ENCODE data around the gene PPFIA2. TPM values are rescaled to one million over a fixed set of nuclear protein-coding genes. Genes with fewer than 3 reads are reported as not detected.

The PPFIA2 gene
- total and polyA plus RNA-seq, 10 of the 15 experiments (the other 5 are each of a cell fraction or from before 2014, with no cell fraction given): 0.06 to 0.39 (median 0.18) TPM; not detected in 6

DNA sequence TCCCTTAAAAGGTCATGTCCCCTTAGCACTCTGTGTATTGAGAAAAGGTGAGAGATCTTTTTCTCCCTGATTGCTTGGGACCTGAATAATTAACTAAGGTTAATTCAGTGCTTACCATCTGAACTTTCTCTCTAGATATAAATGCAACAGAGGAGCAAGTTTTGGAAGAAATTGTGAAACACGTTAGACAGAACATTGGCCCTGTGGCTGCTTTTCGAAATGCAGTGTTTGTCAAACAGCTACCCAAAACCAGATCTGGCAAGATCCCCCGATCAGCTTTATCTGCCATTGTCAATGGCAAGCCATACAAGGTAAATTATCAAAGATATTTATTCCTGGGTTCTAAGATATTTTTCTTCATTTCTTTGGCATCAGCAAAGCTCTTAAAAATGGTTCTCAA is 505.8 kb downstream of the PPFIA2 start:
- POLR2A ChIA-PET: no interaction called here
- Histone ChIP-seq H3K79me2 (ENCODE audit: control insufficient read depth, insufficient read depth, low read length) (no peaks in the 10 kb centered on the region), H3K27me3 (replicated peaks in 1 of 2; ENCODE audit: control insufficient read depth in 2 of 2, insufficient read depth in 2 of 2, low read length in 1 of 2) (no peaks in the 10 kb centered on the region), H3K4me2 (ENCODE audit: control insufficient read depth, insufficient read depth) (no peak overlapping the region), H2AFZ (ENCODE audit: control insufficient read depth, low read depth, low read length) (no peak overlapping the region), H4K20me1 (ENCODE audit: control insufficient read depth, insufficient read depth) (no peaks in the 10 kb centered on the region), H3K36me3 (ENCODE audit: control insufficient read depth in 2 of 2, insufficient read depth in 2 of 2, low read length in 1 of 2) (no peaks in the 10 kb centered on the region), H3K4me3 (no peak overlapping the region), H3K9me3 (replicated peaks; ENCODE audit: control insufficient read depth, insufficient read depth, low read length) (no peaks in the 10 kb centered on the region), H3K9ac (ENCODE audit: control insufficient read depth, insufficient read depth, low read length) (no peak overlapping the region), H3K27ac (ENCODE audit: control insufficient read depth, insufficient read depth) (no peak overlapping the region), H3K4me1 (ENCODE audit: control insufficient read depth, insufficient read depth, low read length) (no peaks in the 10 kb centered on the region)
- no peak for DNase-seq (ENCODE audit: low read depth, low spot score)
- no peak for ATAC-seq
- BruUV-seq (replicated peaks): no TSS peak
- CTCF ChIA-PET: no interaction called here
- 32% methylated on average over 3 of the region's 3 CpGs for WGBS (ENCODE audit: insufficient coverage, insufficient replicate concordance, low lambda C conversion rate, missing lambda C conversion rate)
- intact Hi-C loops (cut with micrococcal nuclease; ENCODE audit: unreplicated experiment) (no loop called here), in situ Hi-C loops (cut with MboI) (no loop called here)
- RAD21 ChIA-PET (ENCODE audit: unreplicated experiment): no interaction called here
- FAIRE-seq: no peak
- no peak for TF ChIP-seq WRNIP1 (IDR thresholded peaks at IDR 0.05; ENCODE audit: borderline replicate concordance, low read depth, low read length)
- TF ChIP-seq IRF4 (IDR thresholded peaks at IDR 0.05; ENCODE audit: low read depth, low read length): no peak
- TF ChIP-seq, protein P1, sequence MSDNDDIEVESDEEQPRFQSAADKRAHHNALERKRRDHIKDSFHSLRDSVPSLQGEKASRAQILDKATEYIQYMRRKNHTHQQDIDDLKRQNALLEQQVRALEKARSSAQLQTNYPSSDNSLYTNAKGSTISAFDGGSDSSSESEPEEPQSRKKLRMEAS (IDR thresholded peaks at IDR 0.05; ENCODE audit: low read depth, low read length): no peak
- SMC1A ChIA-PET (ENCODE audit: uncharacterized antibody, unreplicated experiment): no interaction called here

DNA sequence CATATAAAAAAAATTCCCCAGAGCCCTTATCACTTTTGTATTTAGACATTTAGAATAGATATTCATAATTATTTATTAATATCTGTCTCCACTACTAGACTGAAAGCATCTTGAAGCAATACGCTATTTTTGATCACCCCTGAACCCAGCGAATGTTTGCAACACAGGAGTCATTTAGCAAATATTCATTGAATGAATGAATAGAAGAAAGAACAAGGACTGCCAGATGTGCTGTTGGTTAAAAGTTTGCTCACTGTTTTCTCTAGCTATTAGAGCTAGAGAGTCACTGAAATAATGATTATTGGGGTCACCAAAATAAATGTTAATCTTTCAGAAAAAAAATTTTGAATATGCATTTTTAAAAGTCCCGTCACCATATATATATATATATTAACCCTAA is 506.9 kb downstream of the PPFIA2 start:
- DNase-seq (ENCODE audit: low read depth, low spot score): no peak
- H4K20me1 ChIP-seq (ENCODE audit: control insufficient read depth, insufficient read depth): no peaks in the 10 kb centered on the region
- no TSS peak for BruUV-seq (replicated peaks)
- CTCF ChIA-PET: no interaction called here
- H3K4me3 ChIP-seq: no peak overlapping the region
- ATAC-seq: no peak
- intact Hi-C loops (cut with micrococcal nuclease; ENCODE audit: unreplicated experiment) (no loop called here), in situ Hi-C loops (cut with MboI) (no loop called here)
- H2AFZ ChIP-seq (ENCODE audit: control insufficient read depth, low read depth, low read length): no peak overlapping the region
- no peaks in the 10 kb centered on the region for H3K27me3 ChIP-seq (replicated peaks in 1 of 2; ENCODE audit: control insufficient read depth in 2 of 2, insufficient read depth in 2 of 2, low read length in 1 of 2)
- no peak overlapping the region for H3K4me2 ChIP-seq (ENCODE audit: control insufficient read depth, insufficient read depth)
- H3K9me3 ChIP-seq (replicated peaks; ENCODE audit: control insufficient read depth, insufficient read depth, low read length): no peaks in the 10 kb centered on the region
- H3K4me1 ChIP-seq (ENCODE audit: control insufficient read depth, insufficient read depth, low read length): no peaks in the 10 kb centered on the region
- SMC1A ChIA-PET (ENCODE audit: uncharacterized antibody, unreplicated experiment): no interaction called here
- RAD21 ChIA-PET (ENCODE audit: unreplicated experiment): no interaction called here
- H3K9ac ChIP-seq (ENCODE audit: control insufficient read depth, insufficient read depth, low read length): no peak overlapping the region
- no peak for FAIRE-seq
- H3K36me3 ChIP-seq (ENCODE audit: control insufficient read depth in 2 of 2, insufficient read depth in 2 of 2, low read length in 1 of 2): no peaks in the 10 kb centered on the region
- H3K27ac ChIP-seq (ENCODE audit: control insufficient read depth, insufficient read depth): no peak overlapping the region
- 32% methylated on average over 3 of the region's 3 CpGs for WGBS (ENCODE audit: insufficient coverage, insufficient replicate concordance, low lambda C conversion rate, missing lambda C conversion rate)
- no peaks in the 10 kb centered on the region for H3K79me2 ChIP-seq (ENCODE audit: control insufficient read depth, insufficient read depth, low read length)
- POLR2A ChIA-PET: no interaction called here
- TF ChIP-seq RFX5 (IDR thresholded peaks at IDR 0.05; ENCODE audit: low read depth, low read length) (no peak), SREBF2 (IDR thresholded peaks at IDR 0.05; ENCODE audit: low read length) (no peak), WRNIP1 (IDR thresholded peaks at IDR 0.05; ENCODE audit: borderline replicate concordance, low read depth, low read length) (no peak), KDM1A (IDR thresholded peaks at IDR 0.05; ENCODE audit: borderline replicate concordance) (no peak), SMC3 (IDR thresholded peaks at IDR 0.05; ENCODE audit: borderline replicate concordance, low read length) (no peak), HCFC1 (IDR thresholded peaks at IDR 0.05; ENCODE audit: low read length) (no peak), YY1 (IDR thresholded peaks at IDR 0.05; ENCODE audit: low read depth, low read length) (no peak), CHD4 (IDR thresholded peaks at IDR 0.05) (no peak), TAF1 (IDR thresholded peaks at IDR 0.05; ENCODE audit: borderline replicate concordance, low read depth, low read length) (no peak), RAD21 (IDR thresholded peaks at IDR 0.05; ENCODE audit: insufficient read depth, low read depth, low read length) (no peak), SIN3A (IDR thresholded peaks at IDR 0.05; ENCODE audit: low read depth, low read length) (no peak), RAD51 (IDR thresholded peaks at IDR 0.05) (no peak), KLF5 (IDR thresholded peaks at IDR 0.05; ENCODE audit: partially characterized antibody) (no peak), RCOR1 (conservative IDR thresholded peaks at IDR 0.05; ENCODE audit: low read depth, low read length) (no peak), PAX5 (IDR thresholded peaks at IDR 0.05; ENCODE audit: borderline replicate concordance, low read depth, low read length) (no peak), ZBED1 (IDR thresholded peaks at IDR 0.05; ENCODE audit: borderline replicate concordance) (no peak)
- TF ChIP-seq, protein P2, sequence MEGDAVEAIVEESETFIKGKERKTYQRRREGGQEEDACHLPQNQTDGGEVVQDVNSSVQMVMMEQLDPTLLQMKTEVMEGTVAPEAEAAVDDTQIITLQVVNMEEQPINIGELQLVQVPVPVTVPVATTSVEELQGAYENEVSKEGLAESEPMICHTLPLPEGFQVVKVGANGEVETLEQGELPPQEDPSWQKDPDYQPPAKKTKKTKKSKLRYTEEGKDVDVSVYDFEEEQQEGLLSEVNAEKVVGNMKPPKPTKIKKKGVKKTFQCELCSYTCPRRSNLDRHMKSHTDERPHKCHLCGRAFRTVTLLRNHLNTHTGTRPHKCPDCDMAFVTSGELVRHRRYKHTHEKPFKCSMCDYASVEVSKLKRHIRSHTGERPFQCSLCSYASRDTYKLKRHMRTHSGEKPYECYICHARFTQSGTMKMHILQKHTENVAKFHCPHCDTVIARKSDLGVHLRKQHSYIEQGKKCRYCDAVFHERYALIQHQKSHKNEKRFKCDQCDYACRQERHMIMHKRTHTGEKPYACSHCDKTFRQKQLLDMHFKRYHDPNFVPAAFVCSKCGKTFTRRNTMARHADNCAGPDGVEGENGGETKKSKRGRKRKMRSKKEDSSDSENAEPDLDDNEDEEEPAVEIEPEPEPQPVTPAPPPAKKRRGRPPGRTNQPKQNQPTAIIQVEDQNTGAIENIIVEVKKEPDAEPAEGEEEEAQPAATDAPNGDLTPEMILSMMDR (IDR thresholded peaks at IDR 0.05 in 2 of 3, conservative IDR thresholded peaks at IDR 0.05 in 1 of 3; ENCODE audit: control insufficient read depth in 2 of 3, extremely low read depth in 1 of 3, insufficient read depth in 1 of 3, low read depth in 3 of 3, low read length in 3 of 3): no peak

All from GM12878 (cell line).